Heart right ventricle (tissue), 16 donors: Measurements from ENCODE around the gene TCF12. TPM values are rescaled to one million over a fixed set of nuclear protein-coding genes. Genes with fewer than 3 reads are reported as not detected.

Source experiments
- ATAC-seq, 8 donors: fragments of 200-7000 bp; cut with Tn5 transposase; one replicate each; pipeline ENCODE4 v1.9.1; 2020; ENCODE audit warnings: mild to moderate bottlenecking in 8 of 8, moderate library complexity in 8 of 8, moderate number of reproducible peaks in 1 of 8
- DNase-seq, 2 donors: peaks; one replicate each; pipeline ENCODE4 v3.0.0-alpha.2; 2020
- H3K27ac ChIP-seq, 10 donors: fragments of 200-600 bp; sonication (generic) in 2 of 10; one replicate each; pipeline versions ENCODE4 v1.5.0 to v1.8.0; 2020 to 2022; ENCODE audit warnings: mild to moderate bottlenecking in 3 of 10
- H3K27me3 ChIP-seq, 7 donors: fragments of 200-600 bp; one replicate each; pipeline ENCODE4 v1.8.0; 2021 to 2022; ENCODE audit warnings: mild to moderate bottlenecking in 2 of 7
- H3K36me3 ChIP-seq, 9 donors: fragments of 200-600 bp; sonication (generic) in 1 of 9; one replicate each; pipeline versions ENCODE4 v1.5.0 to v1.8.0; 2020 to 2022; ENCODE audit warnings: mild to moderate bottlenecking in 2 of 9
- H3K4me1 ChIP-seq, 9 donors: fragments of 200-600 bp; sonication (generic) in 1 of 9; one replicate each; pipeline versions ENCODE4 v1.5.0 to v1.8.0; 2020 to 2022; ENCODE audit warnings: mild to moderate bottlenecking in 4 of 9
- H3K4me3 ChIP-seq, 10 donors: fragments of 200-600 bp; sonication (generic) in 2 of 10; one replicate each; pipeline versions ENCODE4 v1.5.0 to v1.8.0; 2020 to 2022; ENCODE audit warnings: mild to moderate bottlenecking in 7 of 10, moderate library complexity in 2 of 10
- H3K9me3 ChIP-seq, 11 donors: fragments of 200-600 bp in 10 of 11; sonication (generic) in 2 of 11; one replicate each; pipeline versions ENCODE4 v1.5.0 to v1.8.0; 2013 to 2022; ENCODE audit warnings: mild to moderate bottlenecking in 2 of 11, control low read depth in 1 of 11, moderate library complexity in 1 of 11
- CTCF ChIP-seq, 9 donors: fragments of 200-600 bp; sonication (generic) in 2 of 9; IDR thresholded peaks; one replicate each; pipeline versions ENCODE4 v1.5.0 to v1.8.0; 2021 to 2022; ENCODE audit warnings: antibody characterized with exemption in 9 of 9, mild to moderate bottlenecking in 5 of 9, moderate library complexity in 1 of 9
- WGBS, 2 donors: extraction: QIAGEN DNeasy Blood & Tissue Kit; methylation state at CpG; one replicate each; pipeline ENCODE4 v1.1.7; 2013; ENCODE audit warnings: inconsistent platforms in 1 of 2; 5-methylcytosine and 5-hydroxymethylcytosine counted together
- intact Hi-C, 10 donors: fragments of 100-400 bp; cut with DNase I; formaldehyde crosslinking; loops; one replicate each; pipeline versions ENCODE4 v1.11.1 to v1.14.2; 2022
- polyA plus RNA-seq, 2 donors: library from polyadenylated mRNA; stranded (reverse); fragments of 200-250 nt; gene quantifications; one replicate each; pipeline ENCODE4 v1.2.3, GENCODE V29; 2013
- total RNA-seq, 10 donors: library from RNA; stranded (reverse); fragmentation: NEBNext Ultra II Directional in 3 of 10; extraction: Animal tissue kit (Norgen Biotek cat#: 25700) in 3 of 10; gene quantifications; one replicate each; pipeline versions ENCODE4 v1.2.1 to v1.2.4, GENCODE V29; 2021 to 2023
- donor health status: Arrhythmogenic right ventricular cardiomyopathy.
- donor health status: ischemic (EF 13 %, LVEDD 7.1; RV severe dilation, severe dysfunction).
- donor health status: healthy with polysubstance abuse.
- donor health status: DM: no; HTN: yes; CAD: no.
- donor health status: DM: no; HTN: no; CAD: no.
- donor health status: ischemic (EF 25% LVEDD 6.9; RV normal size, moderate dysfunction).
- donor health status: ischemic (EF 25% LVEDD 5.7; RV mildly dilated, moderate dysfunction).
- donor health status: healthy.
- donor health status: DM: yes; HTN: yes; CAD: no.
- donor health status: Ischemic cardiomyopathy.
- donor health status: ischemic (EF 35%, LVEDD 5.7; RV mildly dilated, moderate dysfunction).
- donor health status: nonischemic (EF 11% LVEDD 7.7; RV severe dilation, severe dysfunction).
- donor health status: DM: yes; HTN: yes; CAD: no.
- donor health status: PGD.
- donor health status: ischemic (EF 29% LVEDD 5.4; RV normal size, mild dysfunction).
- donor health status: nonischemic (EF 23%, LVEDD 6.1; RV moderate dilation, normal function).

Gene TCF12
- total and polyA plus RNA-seq, 12 donors, result 8.7 to 55.7 (median 38.4) TPM

DNA sequence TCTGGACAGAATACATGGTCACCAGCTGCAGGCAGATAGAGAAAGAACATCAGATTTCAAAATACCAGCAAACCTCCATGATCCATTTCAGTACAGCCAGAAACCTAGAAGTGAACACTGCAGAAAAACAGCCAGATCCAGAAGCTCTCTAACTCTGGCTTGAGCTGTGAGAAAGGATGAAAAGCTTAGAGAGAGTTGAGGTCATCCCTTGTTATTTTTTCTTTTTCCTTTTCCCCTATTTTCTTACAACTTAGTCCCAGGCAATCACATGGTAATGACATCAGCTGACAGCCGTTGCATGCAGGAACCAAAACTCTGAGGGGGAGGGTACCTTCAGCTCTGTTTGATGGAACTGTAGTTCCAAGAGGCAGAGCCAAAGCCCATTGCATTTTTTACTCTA, 113.2 kb downstream of the TCF12 start:
- ATAC-seq, result peak; percentile 53 to 86 (median 72)
- Histone ChIP-seq H3K4me1 (peaks cover 0 to 48% (median 28%) of the 10 kb centered on the region in 9 donors), H3K27ac (peak overlapping the region in 5 of 10 donors; percentile 0 to 42 (median 24)), H3K9me3 (no peaks in the 10 kb centered on the region), H3K4me3 (no peak overlapping the region), H3K27me3 (no peaks in the 10 kb centered on the region), H3K36me3 (no peaks in the 10 kb centered on the region)
- 5 to 9% methylated on average over 1 of the region's 1 CpG for WGBS, 2 donors
- no peak for TF ChIP-seq CTCF (IDR thresholded peaks at IDR 0.05)
- DNase-seq, result peak in 1 of 2 donors; percentile 59
- intact Hi-C loops, result no loop called here

- Histone ChIP-seq H3K4me3 (no peak overlapping the region), H3K27ac (peak overlapping the region in 2 of 10 donors; percentile 24), H3K4me1 (peaks cover 0 to 51% (median 30%) of the 10 kb centered on the region in 9 donors), H3K36me3 (no peaks in the 10 kb centered on the region), H3K27me3 (no peaks in the 10 kb centered on the region), H3K9me3 (no peaks in the 10 kb centered on the region)
- ATAC-seq (no peak), DNase-seq (no peak)
- intact Hi-C loops, result no loop called here
- whole genome bisulfite sequencing, 2 donors, result 95 to 96% methylated on average over 5 of the region's 5 CpGs
- TF ChIP-seq CTCF (IDR thresholded peaks at IDR 0.05), result no peak
Measured at GRCh38 chr15:57032338-57032737, 113.9 kb downstream of the TCF12 start.

GRCh38 chr15:57033715-57034439, 115.4 kb downstream of the TCF12 start:
- Histone ChIP-seq H3K27ac (no peak overlapping the region), H3K27me3 (no peaks in the 10 kb centered on the region), H3K9me3 (no peaks in the 10 kb centered on the region), H3K36me3 (no peaks in the 10 kb centered on the region), H3K4me3 (no peak overlapping the region), H3K4me1 (peaks cover 0 to 51% (median 30%) of the 10 kb centered on the region in 9 donors)
- DNase-seq (no peak), ATAC-seq (no peak)
- intact Hi-C loops, result no loop called here
- 92% methylated on average over 3 of the region's 3 CpGs for WGBS, 2 donors
- TF ChIP-seq CTCF (IDR thresholded peaks at IDR 0.05), result no peak

DNA sequence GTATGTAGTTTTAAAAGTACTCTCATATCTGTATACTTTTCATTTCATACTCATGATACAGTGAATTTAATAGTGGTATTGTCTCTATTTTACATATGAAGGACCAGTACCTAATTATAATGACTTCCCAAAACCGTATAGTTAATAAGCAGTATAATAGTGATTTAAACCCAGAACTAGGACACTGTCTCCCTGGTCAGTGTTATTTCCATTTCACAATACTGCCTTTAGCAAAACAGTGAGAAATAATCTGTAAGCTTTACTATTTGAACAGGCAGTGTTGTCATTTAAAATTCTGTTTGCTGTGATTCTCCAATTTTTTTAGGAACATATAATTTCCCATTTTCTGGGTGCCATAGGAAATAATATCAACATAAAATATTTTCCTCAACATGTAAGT, 116.2 kb downstream of the TCF12 start:
- Histone ChIP-seq H3K4me3 (no peak overlapping the region), H3K27me3 (no peaks in the 10 kb centered on the region), H3K36me3 (no peaks in the 10 kb centered on the region), H3K4me1 (peaks cover 1 to 54% (median 33%) of the 10 kb centered on the region in 9 donors), H3K9me3 (no peaks in the 10 kb centered on the region), H3K27ac (no peak overlapping the region)
- no peak for TF ChIP-seq CTCF (IDR thresholded peaks at IDR 0.05)
- no peak for ATAC-seq
- intact Hi-C loops, result no loop called here
- no peak for DNase-seq
- WGBS, 2 donors, result 56 to 66% methylated on average over 1 of the region's 1 CpG
